GM19324 (cell line): ENCODE measurements around the gene GGT6.
"Not testable (repeated sequence)": the region's sequence is repeated elsewhere in the genome, so short reads cannot be mapped to it uniquely, and the experiment has no call there.

Experiments
- ATAC-seq: cut with Tn5 transposase; IDR thresholded peaks from one replicate; pipeline ENCODE4 v1.9.1; 2021; ENCODE audit warnings: mild to moderate bottlenecking, moderate library complexity; ENCODE audit not compliant: unreplicated experiment, low FRiP score

The GGT6 gene, protein sequence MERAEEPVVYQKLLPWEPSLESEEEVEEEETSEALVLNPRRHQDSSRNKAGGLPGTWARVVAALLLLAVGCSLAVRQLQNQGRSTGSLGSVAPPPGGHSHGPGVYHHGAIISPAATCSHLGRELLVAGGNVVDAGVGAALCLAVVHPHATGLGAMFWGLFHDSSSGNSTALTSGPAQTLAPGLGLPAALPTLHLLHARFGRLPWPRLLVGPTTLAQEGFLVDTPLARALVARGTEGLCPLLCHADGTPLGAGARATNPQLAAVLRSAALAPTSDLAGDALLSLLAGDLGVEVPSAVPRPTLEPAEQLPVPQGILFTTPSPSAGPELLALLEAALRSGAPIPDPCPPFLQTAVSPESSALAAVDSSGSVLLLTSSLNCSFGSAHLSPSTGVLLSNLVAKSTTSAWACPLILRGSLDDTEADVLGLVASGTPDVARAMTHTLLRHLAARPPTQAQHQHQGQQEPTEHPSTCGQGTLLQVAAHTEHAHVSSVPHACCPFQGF

DNA sequence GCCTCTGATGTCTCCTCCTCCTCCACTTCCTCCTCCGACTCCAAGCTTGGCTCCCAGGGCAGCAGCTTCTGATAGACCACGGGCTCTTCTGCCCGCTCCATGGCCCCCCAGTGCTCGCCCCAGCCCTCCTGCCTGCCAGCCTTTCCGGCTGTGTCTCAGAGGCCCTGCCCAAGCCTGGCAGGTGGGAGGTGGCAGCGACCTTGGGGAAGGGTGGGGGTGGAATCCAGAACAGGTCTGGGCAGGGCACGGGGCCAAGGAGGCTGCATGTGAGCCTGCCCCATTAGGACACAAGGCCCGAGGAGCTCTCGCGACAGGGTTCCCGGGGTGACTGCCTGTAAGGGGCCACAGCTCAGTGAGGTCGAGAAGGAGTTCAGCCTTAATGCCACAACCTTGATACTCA is at the start of gene GGT6:
GGT6 (minus strand) TSS at position 157 of the 400 bp plus-strand sequence; CDS start at position 101, 56 bp downstream.
- no peak for ATAC-seq

DNA sequence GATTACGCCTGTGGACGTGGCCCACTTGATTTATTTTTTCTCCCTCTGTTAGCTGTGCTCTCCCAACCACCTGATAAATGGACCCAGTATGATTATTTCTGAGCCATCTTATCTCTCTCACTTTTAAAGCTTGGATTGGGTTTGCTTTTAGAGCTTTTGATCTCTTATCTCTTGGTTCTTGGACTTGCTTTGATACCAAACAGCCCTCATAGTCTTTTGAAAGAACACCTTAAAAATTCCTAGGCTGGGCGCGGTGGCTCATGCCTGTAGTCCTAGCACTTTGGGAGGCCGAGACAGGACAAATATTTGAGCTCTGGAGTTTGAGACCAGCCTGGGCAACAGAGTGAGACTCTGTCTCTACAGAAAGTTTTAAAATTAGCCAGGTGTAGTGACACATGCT is 49.8 kb upstream of the GGT6 start:
- no peak for ATAC-seq

DNA sequence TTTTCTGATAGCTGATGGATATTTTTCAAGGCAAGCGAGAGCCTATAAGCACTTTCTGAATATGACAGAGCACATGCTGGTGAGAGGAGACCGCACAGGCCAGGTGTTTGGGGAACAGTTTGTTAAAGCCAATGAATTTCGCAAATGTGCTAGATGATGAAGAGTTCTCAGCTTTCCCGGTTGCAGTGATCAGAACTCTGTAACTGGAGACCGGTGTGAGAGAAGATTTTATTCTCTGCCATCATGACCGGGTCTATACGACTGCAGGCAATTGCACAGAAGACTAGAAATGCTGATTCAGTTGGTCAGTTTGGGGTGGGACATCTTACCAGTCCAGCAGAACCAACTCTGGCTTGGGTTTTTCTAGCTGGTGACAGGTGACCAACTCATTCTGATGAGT is 49.4 kb upstream of the GGT6 start:
- ATAC-seq = no peak

DNA sequence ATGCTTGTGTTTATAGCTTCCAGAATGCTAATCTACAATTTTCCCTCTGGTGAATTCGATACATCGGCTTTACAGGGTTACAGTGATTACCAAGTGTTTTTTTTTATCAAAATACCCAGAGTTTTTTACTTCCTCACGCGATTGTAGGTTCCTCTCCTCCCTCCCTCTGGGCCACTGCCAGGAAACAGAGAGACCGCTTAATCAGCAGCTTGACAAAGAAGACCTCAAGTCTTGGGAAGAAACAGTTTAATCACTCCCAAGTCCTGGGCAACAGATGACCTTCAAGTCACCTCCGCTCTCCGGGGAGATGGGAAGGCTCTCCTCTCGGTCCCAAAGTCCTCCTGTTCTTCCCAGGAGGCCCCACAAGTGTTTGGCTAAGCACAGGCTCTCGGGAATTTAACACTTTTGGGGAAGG is 47.4 kb upstream of the GGT6 start:
- ATAC-seq = no peak

DNA sequence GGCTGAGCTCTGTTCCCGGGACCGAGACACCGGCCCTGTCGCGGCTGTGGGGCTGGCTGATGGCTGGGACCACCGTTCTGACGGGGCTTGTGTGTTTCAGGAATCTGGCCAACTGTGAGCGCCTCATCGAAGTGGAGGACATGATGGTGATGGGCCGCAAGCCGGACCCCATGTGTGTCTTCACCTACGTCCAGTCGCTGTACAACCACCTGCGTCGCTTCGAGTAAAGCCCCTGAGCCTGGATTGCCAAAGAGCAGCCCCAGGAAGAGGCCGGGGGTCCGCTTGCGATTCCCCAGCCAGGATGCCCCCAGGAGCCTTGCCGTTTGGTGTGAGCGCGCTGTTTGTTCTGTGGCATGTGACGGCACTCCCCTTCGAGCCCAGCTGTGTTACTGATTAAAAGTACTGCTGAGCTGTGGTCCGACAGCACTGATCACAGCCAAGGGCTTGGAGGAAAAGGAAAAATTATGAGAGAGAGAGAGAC is 46.9 kb upstream of the GGT6 start:
- no peak for ATAC-seq

DNA sequence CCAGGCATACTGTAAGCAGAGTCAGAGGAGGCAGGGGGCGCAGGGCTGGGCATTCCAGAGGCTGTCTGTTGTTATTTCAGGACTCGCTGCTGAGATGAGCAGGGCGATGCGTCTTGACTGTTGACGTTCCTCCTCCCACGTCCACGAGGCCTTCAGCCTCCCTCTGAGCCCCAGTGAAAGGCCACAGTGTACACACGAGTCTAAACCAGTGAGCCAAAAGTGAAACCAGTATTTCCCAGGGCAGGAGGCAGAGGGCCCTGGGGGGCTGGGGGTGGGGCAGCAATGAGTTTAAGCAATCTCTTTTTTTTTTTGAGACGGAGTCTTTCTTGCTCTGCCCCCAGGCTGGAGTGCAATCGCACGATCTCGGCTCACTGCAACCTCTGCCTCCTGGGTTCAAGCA is 45.4 kb upstream of the GGT6 start:
- ATAC-seq = no peak

DNA sequence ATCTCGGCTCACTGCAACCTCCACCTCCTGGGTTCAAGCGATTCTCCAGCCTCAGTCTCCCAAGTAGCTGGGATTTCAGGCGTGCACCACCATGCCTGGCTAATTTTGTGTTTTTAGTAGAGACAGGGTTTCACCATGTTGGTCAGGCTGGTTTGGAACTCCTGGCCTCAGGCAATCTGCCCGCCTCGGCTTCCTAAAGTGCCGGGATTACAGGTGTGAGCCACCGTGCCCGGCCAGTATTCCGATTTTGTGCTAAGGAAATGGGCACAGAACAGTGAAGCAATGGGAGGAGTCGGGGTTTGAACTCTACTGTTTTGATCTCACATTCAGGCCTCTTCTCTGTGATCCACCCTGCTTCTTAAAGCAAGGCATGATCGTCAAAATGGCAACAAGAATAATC is 44.4 kb upstream of the GGT6 start:
- not testable (repeated sequence) for ATAC-seq

DNA sequence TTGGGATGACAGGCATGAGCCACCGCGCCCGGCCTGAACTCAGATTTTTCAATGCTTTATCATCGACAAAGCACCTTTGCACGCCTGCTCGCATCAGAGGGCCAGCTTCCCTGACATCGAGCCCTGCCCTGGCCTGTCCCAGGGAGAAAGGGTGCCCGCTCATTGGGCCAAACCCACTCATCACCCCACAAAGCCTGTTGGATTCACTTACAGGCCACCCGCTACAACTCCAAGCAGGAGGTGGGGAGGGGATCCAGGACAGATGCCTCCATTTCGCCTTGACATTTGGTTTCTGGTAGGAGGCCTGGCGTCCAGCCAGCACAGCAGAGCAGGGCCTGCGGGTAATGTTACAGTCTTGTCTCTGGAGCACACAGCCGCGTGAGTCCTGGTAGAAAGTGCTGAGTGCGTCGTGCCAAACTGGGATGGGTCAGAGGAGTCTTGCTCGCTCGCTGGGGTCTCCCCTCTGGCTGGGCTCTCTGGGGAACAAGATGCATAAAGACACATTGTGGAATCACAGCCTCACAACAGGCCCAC is 43.8 kb upstream of the GGT6 start:
- ATAC-seq = no peak

DNA sequence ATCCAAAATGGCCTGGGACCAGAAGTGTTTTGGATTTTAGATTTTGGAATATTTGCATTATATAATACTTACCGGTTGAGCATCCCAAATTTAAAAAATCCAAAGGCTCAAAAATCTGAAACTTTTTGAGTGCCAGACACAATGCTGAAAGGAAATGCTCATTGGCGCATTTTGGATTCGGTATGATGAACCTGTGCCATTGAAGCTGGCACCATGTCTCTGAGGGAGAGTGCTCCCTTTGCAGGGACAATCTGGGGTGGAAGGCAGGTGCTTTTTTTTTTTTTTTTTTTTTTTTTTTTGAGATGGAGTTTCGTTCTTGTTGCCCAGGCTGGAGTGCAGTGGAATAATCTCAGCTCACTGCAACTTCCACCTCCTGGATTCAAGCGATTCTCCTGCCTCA is 41.7 kb upstream of the GGT6 start:
- no peak for ATAC-seq

DNA sequence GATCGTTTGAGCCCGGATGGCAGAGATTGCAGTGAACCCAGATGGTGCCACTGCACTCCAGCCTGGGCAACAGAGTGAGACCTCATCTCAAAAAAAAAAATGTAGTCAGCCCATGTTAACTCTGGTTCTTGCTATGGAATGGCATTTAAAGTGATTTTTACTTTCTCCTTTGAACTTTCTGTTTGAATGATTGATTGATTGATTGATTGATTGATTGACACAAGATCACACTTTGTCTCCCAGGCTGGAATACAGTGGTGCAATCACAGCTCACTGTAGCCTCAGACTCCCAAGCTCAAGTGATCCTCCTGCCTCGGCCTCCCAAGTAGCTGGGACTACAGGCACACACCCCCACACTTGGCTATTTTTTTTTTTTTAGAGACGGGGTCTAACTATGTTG is 40.9 kb upstream of the GGT6 start:
- ATAC-seq = no peak

DNA sequence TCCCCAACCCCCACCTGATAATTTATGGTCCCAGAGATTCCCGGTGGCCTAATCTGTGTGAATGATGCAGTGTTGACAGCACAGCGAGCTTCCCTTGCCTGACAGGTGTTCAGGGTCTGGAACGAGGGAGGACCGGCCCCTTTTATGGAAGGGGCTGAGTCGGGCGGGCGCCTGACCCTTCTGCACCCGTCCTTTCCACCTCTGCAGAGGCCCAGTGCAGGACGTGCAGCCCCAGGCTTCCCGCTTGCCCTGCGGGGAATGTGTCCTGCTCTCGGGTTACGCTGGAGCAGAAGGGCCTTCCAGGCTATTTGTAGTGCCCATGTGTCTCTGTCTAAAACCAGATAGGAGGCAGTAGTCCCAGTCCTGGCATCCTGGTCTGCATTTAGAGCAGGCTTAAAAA is 40.2 kb upstream of the GGT6 start:
- no peak for ATAC-seq

DNA sequence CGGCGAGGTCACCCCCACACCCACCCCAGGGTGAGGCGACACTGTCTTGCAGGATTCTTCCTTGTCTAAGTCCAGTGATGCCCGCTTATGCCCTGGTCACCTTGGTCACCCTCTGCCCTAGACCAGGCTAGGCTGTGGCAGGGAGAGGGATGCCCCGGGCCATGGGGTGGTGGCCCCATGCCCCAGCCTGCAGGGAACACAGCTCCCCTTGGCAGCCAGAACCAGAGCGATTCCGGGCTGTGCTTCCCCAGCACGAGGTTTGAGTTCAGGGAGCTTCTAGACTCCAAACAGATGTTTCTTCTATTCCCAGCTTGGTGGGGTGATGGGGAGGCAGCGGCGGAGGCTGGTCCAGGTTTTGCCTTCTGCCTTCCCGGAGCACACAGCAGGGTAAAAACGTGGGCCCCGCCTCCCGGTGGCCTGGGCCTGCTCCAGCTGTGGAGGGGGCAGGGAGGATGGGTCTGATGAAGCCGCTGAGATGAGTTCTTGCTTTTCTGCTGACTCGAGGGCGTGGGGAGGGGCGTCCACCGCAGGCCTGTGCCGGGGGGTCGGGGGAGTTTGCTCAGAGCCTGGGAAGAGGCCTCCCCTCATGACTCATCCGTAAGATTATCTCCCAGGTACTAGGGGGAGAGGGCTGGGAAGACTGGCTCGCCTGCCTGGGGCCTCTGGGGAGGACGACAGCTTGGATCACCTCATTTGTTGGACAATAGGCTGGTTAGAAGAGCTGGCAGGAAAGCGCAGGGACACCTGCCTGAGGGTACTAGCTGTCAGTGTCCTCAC is 39.3 kb upstream of the GGT6 start:
- no peak for ATAC-seq

DNA sequence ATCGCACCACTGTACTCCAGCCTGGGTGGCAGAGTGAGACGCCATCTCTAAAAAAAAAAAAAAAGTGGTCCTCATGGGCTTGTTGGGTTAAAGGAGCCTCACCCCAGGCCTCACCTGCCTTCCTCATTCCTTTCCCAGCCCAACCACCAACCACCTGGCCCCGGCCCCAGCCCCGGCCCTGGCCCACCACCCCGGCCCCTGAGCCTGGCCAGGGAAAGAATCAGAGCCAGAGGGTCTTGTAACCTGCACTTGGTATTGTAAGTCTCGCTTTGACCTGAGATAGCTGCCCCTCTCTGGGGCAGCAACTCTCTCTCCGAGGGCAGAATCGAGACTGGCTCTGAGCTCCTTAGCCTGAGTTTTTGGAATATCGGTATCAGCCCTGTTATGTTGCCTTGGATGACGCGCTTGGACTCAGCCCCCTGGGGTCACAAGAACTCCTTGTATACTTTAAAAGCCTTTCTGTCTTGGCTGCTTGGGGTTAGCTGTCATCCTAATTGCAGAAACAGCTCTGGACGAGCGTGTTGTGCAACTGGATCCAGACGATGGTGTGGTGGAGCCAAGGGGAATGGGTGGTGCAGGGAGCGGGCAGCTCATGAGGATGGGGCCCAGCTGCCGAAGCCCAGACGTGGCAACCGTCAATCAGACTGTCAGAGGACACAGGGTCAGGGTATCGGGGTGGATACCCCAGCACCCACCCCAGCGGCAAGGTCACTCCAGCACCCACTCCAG is 38.6 kb upstream of the GGT6 start:
- no peak for ATAC-seq

DNA sequence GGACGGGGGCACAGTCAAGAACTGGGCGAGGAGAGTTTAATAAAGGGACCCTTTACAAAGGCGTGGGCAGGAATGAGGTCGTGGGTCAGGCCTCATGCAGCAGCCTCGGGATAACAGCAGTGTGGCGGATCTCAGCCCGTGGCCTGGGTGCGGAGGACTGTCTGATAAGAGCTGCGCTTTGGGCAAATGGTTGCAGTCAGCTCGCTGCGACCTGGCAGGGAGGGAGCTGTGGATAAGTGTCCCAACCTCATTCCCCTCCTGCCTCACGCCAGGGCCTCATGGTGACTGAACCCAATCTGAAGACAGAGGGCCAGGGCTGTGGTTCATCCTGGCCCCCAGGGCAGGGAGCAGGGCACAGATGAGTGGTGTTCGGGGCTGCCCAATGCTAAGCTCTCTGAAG is 37.6 kb upstream of the GGT6 start:
- no peak for ATAC-seq

DNA sequence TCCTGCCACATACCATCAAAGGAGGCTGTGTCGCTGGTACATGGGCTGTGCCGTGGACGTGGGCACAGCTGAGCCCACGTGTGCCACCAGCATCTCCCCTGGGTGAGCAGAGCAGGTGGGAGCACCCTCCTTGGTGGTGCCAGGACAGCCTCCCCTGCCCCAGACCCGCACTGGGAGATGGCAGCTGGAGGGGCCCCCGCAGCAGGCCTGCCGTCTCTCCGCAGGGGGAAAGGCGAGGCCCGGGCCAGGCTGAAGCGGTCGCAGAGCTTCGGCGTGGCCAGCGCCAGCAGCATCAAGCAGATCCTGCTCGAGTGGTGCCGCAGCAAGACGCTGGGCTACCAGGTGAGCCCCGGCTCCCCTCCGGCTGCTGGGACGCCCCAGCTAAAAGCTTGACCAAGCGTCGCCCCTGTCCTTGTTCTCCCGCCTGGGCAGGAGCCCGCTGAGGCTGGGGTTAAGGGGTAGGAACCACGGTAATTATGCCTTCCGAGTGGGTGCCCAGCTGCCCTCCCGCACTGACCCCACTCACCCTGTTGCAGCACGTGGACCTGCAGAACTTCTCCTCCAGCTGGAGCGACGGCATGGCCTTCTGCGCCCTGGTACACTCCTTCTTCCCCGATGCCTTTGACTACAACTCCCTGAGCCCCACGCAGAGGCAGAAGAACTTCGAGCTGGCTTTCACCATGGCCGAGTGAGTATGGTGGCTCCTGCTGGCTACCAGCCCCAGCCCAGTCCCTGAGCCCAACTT is 36.4 kb upstream of the GGT6 start:
- no peak for ATAC-seq

DNA sequence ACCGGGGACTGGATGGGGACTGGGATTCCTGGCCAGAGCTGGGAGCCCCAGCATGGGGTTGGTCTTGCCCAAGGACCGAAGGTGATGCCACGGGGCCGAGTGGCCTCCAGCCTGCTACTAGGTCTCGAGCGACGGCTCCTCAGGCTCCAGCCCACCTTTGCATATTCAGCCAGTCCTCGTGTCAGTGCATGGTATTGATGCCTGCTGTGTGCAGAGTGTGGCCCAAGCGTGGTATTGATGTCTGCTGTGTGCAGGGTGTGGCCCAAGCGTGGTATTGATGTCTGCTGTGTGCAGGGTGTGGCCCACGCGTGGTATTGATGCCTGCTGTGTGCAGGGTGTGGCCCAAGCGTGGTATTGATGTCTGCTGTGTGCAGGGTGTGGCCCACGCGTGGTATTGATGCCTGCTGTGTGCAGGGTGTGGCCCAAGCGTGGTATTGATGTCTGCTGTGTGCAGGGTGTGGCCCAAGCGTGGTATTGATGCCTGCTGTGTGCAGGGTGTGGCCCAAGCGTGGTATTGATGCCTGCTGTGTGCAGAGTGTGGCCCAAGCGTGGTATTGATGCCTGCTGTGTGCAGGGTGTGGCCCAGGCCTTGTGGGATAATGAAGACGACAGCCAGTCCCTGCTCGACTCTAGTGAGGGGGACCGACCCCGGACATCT is 35.4 kb upstream of the GGT6 start:
- not testable (repeated sequence) for ATAC-seq

DNA sequence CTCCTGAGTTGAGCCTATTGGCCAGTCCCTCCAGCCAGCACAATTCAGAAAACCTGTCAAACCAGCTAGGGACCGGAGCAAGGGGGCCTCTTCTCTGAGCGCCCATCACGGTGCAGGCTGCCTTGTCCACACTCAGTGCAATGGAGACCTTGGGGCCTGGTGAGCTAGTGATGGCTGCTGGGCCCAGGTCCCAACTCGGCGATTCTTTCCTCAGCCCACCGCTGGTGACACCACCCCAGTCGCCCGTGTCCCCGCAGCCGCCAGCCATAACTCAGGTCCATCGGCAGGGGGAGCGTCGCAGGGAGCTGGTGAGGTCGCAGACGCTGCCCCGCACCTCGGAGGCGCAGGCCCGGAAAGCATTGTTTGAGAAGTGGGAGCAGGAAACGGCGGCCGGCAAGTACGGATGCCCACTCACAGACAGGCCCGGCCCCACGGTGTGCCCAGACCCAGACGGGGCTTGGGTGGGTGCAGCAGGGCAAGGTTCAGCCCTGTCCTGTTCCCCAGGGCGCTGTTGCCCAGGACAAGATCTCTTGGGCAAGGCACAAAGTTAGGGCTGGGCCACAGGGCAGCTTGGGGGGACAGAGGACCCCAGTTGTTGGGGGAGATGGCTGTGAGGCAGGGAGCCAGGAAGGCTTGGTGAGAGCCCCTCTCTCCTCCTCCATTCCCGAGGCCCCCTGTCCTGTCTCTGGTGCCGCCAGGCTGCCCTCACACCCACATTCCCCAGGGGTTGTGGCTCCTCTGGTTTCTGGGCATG is 34.7 kb upstream of the GGT6 start:
- ATAC-seq = no peak

DNA sequence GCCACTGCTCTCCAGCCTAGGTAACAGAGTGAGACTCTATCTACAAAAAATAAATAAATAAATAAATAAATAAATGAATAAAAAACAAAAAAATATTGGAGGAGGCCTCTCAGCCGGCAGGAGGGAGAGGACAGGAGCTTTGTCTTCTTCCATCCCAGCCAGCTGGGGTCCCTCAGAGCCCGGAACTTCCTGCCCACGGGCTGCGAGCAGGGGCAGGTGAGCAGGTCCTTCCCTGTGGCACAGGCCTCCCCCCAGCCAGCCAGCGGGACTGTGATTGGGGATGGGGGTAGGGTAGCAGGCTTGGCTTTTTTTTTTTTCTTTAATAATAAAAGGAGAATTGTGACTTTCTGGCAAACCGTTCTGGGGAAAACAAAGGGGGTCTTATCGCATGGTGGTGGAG is 34.0 kb upstream of the GGT6 start:
- ATAC-seq = no peak

DNA sequence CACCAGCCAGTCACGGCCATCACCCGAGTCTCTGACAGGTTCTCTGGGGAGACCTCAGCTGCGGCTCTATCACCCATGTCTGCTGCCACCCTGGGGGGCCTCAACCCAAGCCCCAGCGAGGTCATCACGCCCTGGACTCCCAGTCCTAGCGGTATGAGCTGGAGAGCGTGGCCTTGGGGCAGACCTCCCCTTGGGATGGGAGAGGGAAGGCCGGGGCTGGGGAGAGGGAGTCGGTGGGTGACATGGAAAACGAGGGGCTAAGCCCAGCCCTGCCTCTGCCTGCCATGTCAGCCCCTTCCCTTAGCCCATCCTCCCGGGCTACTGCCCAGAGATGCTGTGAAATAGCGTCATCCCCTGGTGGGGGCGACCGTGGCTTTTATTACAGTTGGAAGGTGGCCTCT is 32.6 kb upstream of the GGT6 start:
- no peak for ATAC-seq
